Epithelial cell of proximal tubule (primary cell): Measurements from ENCODE around the gene NFKBIA. TPM values are rescaled to one million over a fixed set of nuclear protein-coding genes. Genes with fewer than 3 reads are reported as not detected.
A peak's percentile ranks its signal among the peaks of the same experiment; 100 is the strongest.
"Not testable (repeated sequence)": the region's sequence is repeated elsewhere in the genome, so short reads cannot be mapped to it uniquely, and the experiment has no call there.

Source experiments
- DNase-seq: peaks from one replicate; pipeline ENCODE4 v3.0.0-alpha.2; 2011; ENCODE audit warnings: low read depth
- H3K4me3 ChIP-seq: 2 replicates; pipeline ENCODE4 v1.5.1; 2011; ENCODE audit warnings: low read depth, mild to moderate bottlenecking, low read length
- CTCF ChIP-seq: conservative IDR thresholded peaks from 2 replicates; pipeline ENCODE4 v1.5.1; 2012; ENCODE audit warnings: low read depth, mild to moderate bottlenecking, low read length
- total RNA-seq: library from RNA; depleted of rRNA; stranded (reverse); fragments of >200 nt; gene quantifications from 2 replicates; pipeline ENCODE4 v1.2.3, GENCODE V29; 2015

NFKBIA gene
- total RNA-seq, 1 donor from 2014 or later: 203 TPM

- DNase-seq: no peak
- TF ChIP-seq CTCF: no peak
- H3K4me3 ChIP-seq: peak overlapping the region; percentile 76
Observed at GRCh38 chr14:35403114-35403602, 1.4 kb downstream of the NFKBIA start.

GRCh38 chr14:35402323-35403113 lies 2.0 kb downstream of the NFKBIA start:
- H3K4me3 ChIP-seq: peak overlapping the region; percentile 76
- DNase-seq: no peak
- TF ChIP-seq CTCF: no peak

GRCh38 chr14:35401422-35402265 lies 2.9 kb downstream of the NFKBIA start:
- peak overlapping the region; percentile 76 for H3K4me3 ChIP-seq
- no peak for DNase-seq
- TF ChIP-seq CTCF: no peak

- no peak for TF ChIP-seq CTCF
- DNase-seq: no peak
- H3K4me3 ChIP-seq: peak overlapping the region; percentile 76
Observed at GRCh38 chr14:35400648-35401421, 3.7 kb downstream of the NFKBIA start.

- no peak overlapping the region for H3K4me3 ChIP-seq
- TF ChIP-seq CTCF: no peak
- no peak for DNase-seq
Observed at GRCh38 chr14:35399083-35399937, 5.2 kb downstream of the NFKBIA start.

- TF ChIP-seq CTCF: no peak
- no peak for DNase-seq
- H3K4me3 ChIP-seq: no peak overlapping the region
Observed at GRCh38 chr14:35398071-35398584, 6.4 kb downstream of the NFKBIA start.

GRCh38 chr14:35396610-35397009 lies 7.9 kb downstream of the NFKBIA start:
- not testable (repeated sequence) for DNase-seq, H3K4me3 ChIP-seq
